SKM-1 treated with dmso at 0.1 percent for 144 hours (cell line): ENCODE measurements around the gene GPR63.

Experiments
- DNase-seq: peaks from one replicate; lab custom pipeline; 2025; ENCODE audit not compliant: unreplicated experiment; lab: John Stamatoyannopoulos, UW

Gene GPR63

GRCh38 chr6:96761794-96762193, 75.5 kb downstream of the GPR63 start:
- DNase-seq: no peak

DNA sequence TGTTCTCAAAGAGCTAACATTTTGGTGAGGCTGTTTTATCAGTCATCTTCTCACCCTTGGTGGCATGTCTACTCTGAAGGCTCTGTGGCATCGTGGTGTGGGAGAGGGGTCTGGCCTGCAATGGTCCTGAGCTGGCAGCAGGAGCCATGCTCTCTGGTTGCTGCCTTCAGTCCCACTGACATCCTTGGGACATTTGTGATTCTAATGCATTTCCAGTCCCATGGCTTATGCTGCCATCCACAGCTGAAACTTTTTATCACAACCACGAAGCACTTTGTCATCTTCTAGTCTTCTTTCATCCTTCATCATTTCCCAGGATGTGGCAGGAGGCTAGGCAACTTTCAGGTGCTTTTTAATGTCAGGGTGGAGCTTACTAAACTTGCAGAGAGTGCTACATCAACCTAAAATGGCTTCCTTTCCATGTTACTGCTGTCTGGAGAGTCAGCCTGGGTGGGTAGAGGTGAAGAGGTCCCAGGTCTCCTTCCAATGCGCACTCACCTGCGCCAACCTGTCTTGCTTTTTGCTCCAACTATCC, 77.1 kb downstream of the GPR63 start:
- DNase-seq: no peak

- no peak for DNase-seq
Measured at GRCh38 chr6:96755096-96755495, 82.2 kb downstream of the GPR63 start.

- no peak for DNase-seq
Measured at GRCh38 chr6:96749891-96750290, 87.4 kb downstream of the GPR63 start.
